Rectal smooth muscle tissue (tissue), 1 donor: Measurements from ENCODE around the gene OR6S1.

Experiments used
- H3K27ac ChIP-seq: one replicate; pipeline ENCODE4 v1.7.0; 2013; ENCODE audit warnings: low read depth, low read length, inconsistent platforms
- H3K27me3 ChIP-seq: one replicate; pipeline ENCODE4 v1.7.0; 2013; ENCODE audit warnings: low read length; ENCODE audit not compliant: control insufficient read depth, insufficient read depth
- H3K36me3 ChIP-seq: one replicate; pipeline ENCODE4 v1.7.0; 2013; ENCODE audit warnings: low read length; ENCODE audit not compliant: control insufficient read depth, insufficient read depth
- H3K4me1 ChIP-seq: one replicate; pipeline ENCODE4 v1.7.0; 2013; ENCODE audit warnings: low read length; ENCODE audit not compliant: control insufficient read depth, insufficient read depth
- H3K4me3 ChIP-seq: one replicate; pipeline ENCODE4 v1.7.0; 2013; ENCODE audit warnings: low read length
- H3K9ac ChIP-seq: one replicate; pipeline ENCODE4 v1.7.0; 2013; ENCODE audit warnings: low read length

The OR6S1 gene

GRCh38 chr14:20632831-20633691, 8.4 kb downstream of the OR6S1 start:
- H3K4me1 ChIP-seq: no peaks in the 10 kb centered on the region
- H3K36me3 ChIP-seq: no peaks in the 10 kb centered on the region
- peaks cover 4% of the 10 kb centered on the region for H3K27me3 ChIP-seq
- peak overlapping the region; percentile 60 for H3K4me3 ChIP-seq
- no peak overlapping the region for H3K9ac ChIP-seq
- H3K27ac ChIP-seq: no peak overlapping the region

GRCh38 chr14:20632448-20632830, 9.1 kb downstream of the OR6S1 start:
- H3K27me3 ChIP-seq: peaks cover 4% of the 10 kb centered on the region
- H3K4me1 ChIP-seq: no peaks in the 10 kb centered on the region
- no peak overlapping the region for H3K9ac ChIP-seq
- H3K4me3 ChIP-seq: peak overlapping the region; percentile 58
- H3K27ac ChIP-seq: no peak overlapping the region
- no peaks in the 10 kb centered on the region for H3K36me3 ChIP-seq

- no peak overlapping the region for H3K9ac ChIP-seq
- no peak overlapping the region for H3K27ac ChIP-seq
- no peaks in the 10 kb centered on the region for H3K36me3 ChIP-seq
- H3K4me3 ChIP-seq: peak overlapping the region; percentile 58
- peaks cover 4% of the 10 kb centered on the region for H3K27me3 ChIP-seq
- no peaks in the 10 kb centered on the region for H3K4me1 ChIP-seq
Observed at GRCh38 chr14:20631880-20632389, 9.6 kb downstream of the OR6S1 start.

- Histone ChIP-seq H3K36me3 (no peaks in the 10 kb centered on the region), H3K4me1 (no peaks in the 10 kb centered on the region), H3K9ac (no peak overlapping the region), H3K27me3 (peaks cover 4% of the 10 kb centered on the region), H3K4me3 (peak overlapping the region; percentile 58), H3K27ac (no peak overlapping the region)
Observed at GRCh38 chr14:20631023-20631879, 10.2 kb downstream of the OR6S1 start.

- H3K27ac ChIP-seq: no peak overlapping the region
- H3K27me3 ChIP-seq: peaks cover 4% of the 10 kb centered on the region
- H3K4me1 ChIP-seq: no peaks in the 10 kb centered on the region
- no peaks in the 10 kb centered on the region for H3K36me3 ChIP-seq
- H3K4me3 ChIP-seq: peak overlapping the region; percentile 58
- H3K9ac ChIP-seq: no peak overlapping the region
Observed at GRCh38 chr14:20630340-20631022, 11.0 kb downstream of the OR6S1 start.

- Histone ChIP-seq H3K4me3 (no peak overlapping the region), H3K9ac (no peak overlapping the region), H3K27me3 (peaks cover 4% of the 10 kb centered on the region), H3K36me3 (no peaks in the 10 kb centered on the region), H3K27ac (no peak overlapping the region), H3K4me1 (no peaks in the 10 kb centered on the region)
Observed at GRCh38 chr14:20628063-20628854, 13.2 kb downstream of the OR6S1 start.

- Histone ChIP-seq H3K9ac (no peak overlapping the region), H3K27ac (no peak overlapping the region), H3K27me3 (no peaks in the 10 kb centered on the region), H3K36me3 (no peaks in the 10 kb centered on the region), H3K4me1 (no peaks in the 10 kb centered on the region), H3K4me3 (no peak overlapping the region)
Observed at GRCh38 chr14:20627346-20628027, 14.0 kb downstream of the OR6S1 start.

- Histone ChIP-seq H3K27ac (no peak overlapping the region), H3K27me3 (no peaks in the 10 kb centered on the region), H3K9ac (no peak overlapping the region), H3K4me3 (no peak overlapping the region), H3K4me1 (no peaks in the 10 kb centered on the region), H3K36me3 (no peaks in the 10 kb centered on the region)
Observed at GRCh38 chr14:20626274-20626673, 15.2 kb downstream of the OR6S1 start.

- H3K27ac ChIP-seq: no peak overlapping the region
- H3K4me1 ChIP-seq: no peaks in the 10 kb centered on the region
- H3K9ac ChIP-seq: no peak overlapping the region
- no peaks in the 10 kb centered on the region for H3K27me3 ChIP-seq
- no peaks in the 10 kb centered on the region for H3K36me3 ChIP-seq
- H3K4me3 ChIP-seq: peak overlapping the region; percentile 44
Observed at GRCh38 chr14:20624495-20625070, 16.9 kb downstream of the OR6S1 start.

GRCh38 chr14:20623798-20624197, 17.7 kb downstream of the OR6S1 start:
- Histone ChIP-seq H3K27me3 (no peaks in the 10 kb centered on the region), H3K4me1 (no peaks in the 10 kb centered on the region), H3K27ac (no peak overlapping the region), H3K9ac (no peak overlapping the region), H3K36me3 (no peaks in the 10 kb centered on the region), H3K4me3 (no peak overlapping the region)

- no peak overlapping the region for H3K4me3 ChIP-seq
- no peak overlapping the region for H3K9ac ChIP-seq
- no peaks in the 10 kb centered on the region for H3K4me1 ChIP-seq
- H3K27ac ChIP-seq: no peak overlapping the region
- H3K36me3 ChIP-seq: no peaks in the 10 kb centered on the region
- H3K27me3 ChIP-seq: no peaks in the 10 kb centered on the region
Observed at GRCh38 chr14:20622816-20623291, 18.6 kb downstream of the OR6S1 start.
